Ishikawa (cell line): ENCODE results near the gene KCNK15.

ENCODE experiments used
- CEBPB ChIP-seq: IDR thresholded peaks from 2 replicates; pipeline ENCODE4 v1.6.1; 2012
- CREB1 ChIP-seq: IDR thresholded peaks from 2 replicates; pipeline ENCODE4 v1.6.1; 2012; ENCODE audit warnings: low read depth
- EGR1 ChIP-seq: IDR thresholded peaks from 2 replicates; pipeline ENCODE4 v1.6.1; 2012
- EP300 ChIP-seq: IDR thresholded peaks from 2 replicates; pipeline ENCODE4 v1.6.1; 2012; ENCODE audit warnings: borderline replicate concordance
- FOXM1 ChIP-seq: IDR thresholded peaks from 2 replicates; pipeline ENCODE4 v1.6.1; 2012; ENCODE audit warnings: low read depth, borderline replicate concordance
- MAX ChIP-seq: IDR thresholded peaks from 2 replicates; pipeline ENCODE4 v1.6.1; 2012
- NFIC ChIP-seq: IDR thresholded peaks from 2 replicates; pipeline ENCODE4 v1.6.1; 2012
- RAD21 ChIP-seq: IDR thresholded peaks from 2 replicates; pipeline ENCODE4 v1.6.1; 2012; ENCODE audit warnings: low read depth
- TAF1 ChIP-seq: IDR thresholded peaks from 2 replicates; pipeline ENCODE4 v1.6.1; 2012; ENCODE audit warnings: low read depth, mild to moderate bottlenecking
- TCF12 ChIP-seq: IDR thresholded peaks from 2 replicates; pipeline ENCODE4 v1.6.1; 2012; ENCODE audit warnings: low read depth
- TEAD4 ChIP-seq: IDR thresholded peaks from 2 replicates; pipeline ENCODE4 v1.6.1; 2012
- USF1 ChIP-seq: IDR thresholded peaks from 2 replicates; pipeline ENCODE4 v1.6.1; 2012
- YY1 ChIP-seq: IDR thresholded peaks from 2 replicates; pipeline ENCODE4 v1.6.1; 2012; ENCODE audit warnings: low read depth
- ZBTB7A ChIP-seq: IDR thresholded peaks from 2 replicates; pipeline ENCODE4 v1.6.1; 2012; ENCODE audit warnings: low read depth
- TF ChIP-seq, protein P1 (sequence below): IDR thresholded peaks from 2 replicates; pipeline ENCODE4 v1.6.1; 2012; ENCODE audit warnings: low read depth, mild to moderate bottlenecking

Gene KCNK15

DNA sequence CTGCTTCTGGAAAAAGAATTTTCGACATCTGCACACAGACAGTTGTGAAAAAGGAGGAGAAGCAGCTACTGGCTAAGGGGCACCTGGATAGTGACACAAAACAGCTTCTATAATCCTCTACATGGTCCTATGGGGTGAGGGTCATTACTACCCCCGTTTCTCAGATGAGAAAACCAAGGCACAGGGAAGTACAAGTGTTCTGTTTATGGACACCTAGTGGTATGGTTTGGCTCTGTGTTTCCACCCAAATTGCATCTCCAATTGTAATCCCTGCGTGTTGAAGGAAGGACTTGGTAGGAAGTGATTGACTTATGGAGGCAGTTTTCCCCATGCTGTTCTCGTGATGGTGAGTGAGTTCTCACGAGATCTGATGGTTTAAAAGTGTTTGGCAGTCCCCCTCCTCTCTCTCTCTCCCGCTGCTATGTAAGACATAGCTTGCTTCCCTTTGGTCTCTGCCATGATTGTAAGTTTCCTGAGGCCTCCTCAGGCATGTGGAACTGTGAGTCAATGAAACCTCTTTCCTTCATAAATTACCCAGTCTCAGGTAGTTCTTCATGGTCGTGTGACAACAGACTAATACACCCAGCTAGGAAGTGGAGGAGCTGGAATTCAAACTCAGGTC is 2.5 kb upstream of the KCNK15 start:
- TF ChIP-seq CREB1 (no peak), USF1 (no peak), TAF1 (no peak), TCF12 (no peak), EP300 (no peak), EGR1 (no peak), CEBPB (no peak), MAX (no peak), FOXM1 (no peak), RAD21 (no peak)
- TF ChIP-seq, protein P1, sequence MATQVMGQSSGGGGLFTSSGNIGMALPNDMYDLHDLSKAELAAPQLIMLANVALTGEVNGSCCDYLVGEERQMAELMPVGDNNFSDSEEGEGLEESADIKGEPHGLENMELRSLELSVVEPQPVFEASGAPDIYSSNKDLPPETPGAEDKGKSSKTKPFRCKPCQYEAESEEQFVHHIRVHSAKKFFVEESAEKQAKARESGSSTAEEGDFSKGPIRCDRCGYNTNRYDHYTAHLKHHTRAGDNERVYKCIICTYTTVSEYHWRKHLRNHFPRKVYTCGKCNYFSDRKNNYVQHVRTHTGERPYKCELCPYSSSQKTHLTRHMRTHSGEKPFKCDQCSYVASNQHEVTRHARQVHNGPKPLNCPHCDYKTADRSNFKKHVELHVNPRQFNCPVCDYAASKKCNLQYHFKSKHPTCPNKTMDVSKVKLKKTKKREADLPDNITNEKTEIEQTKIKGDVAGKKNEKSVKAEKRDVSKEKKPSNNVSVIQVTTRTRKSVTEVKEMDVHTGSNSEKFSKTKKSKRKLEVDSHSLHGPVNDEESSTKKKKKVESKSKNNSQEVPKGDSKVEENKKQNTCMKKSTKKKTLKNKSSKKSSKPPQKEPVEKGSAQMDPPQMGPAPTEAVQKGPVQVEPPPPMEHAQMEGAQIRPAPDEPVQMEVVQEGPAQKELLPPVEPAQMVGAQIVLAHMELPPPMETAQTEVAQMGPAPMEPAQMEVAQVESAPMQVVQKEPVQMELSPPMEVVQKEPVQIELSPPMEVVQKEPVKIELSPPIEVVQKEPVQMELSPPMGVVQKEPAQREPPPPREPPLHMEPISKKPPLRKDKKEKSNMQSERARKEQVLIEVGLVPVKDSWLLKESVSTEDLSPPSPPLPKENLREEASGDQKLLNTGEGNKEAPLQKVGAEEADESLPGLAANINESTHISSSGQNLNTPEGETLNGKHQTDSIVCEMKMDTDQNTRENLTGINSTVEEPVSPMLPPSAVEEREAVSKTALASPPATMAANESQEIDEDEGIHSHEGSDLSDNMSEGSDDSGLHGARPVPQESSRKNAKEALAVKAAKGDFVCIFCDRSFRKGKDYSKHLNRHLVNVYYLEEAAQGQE = no peak

GRCh38 chr20:44743916-44744655 is 1.6 kb upstream of the KCNK15 start:
- TF ChIP-seq ZBTB7A (no peak), EGR1 (no peak), FOXM1 (no peak), TAF1 (no peak), CEBPB (no peak), NFIC (no peak), TEAD4 (no peak)

- no peak for TF ChIP-seq USF1
- no peak for TF ChIP-seq ZBTB7A
- TF ChIP-seq TAF1 = no peak
- TF ChIP-seq CEBPB = no peak
- TF ChIP-seq MAX = no peak
- no peak for TF ChIP-seq TCF12
- TF ChIP-seq RAD21 = no peak
- no peak for TF ChIP-seq FOXM1
- no peak for TF ChIP-seq EP300
- TF ChIP-seq YY1 = no peak
- TF ChIP-seq TEAD4 = no peak
Measured at GRCh38 chr20:44745122-44745597, 505 bp upstream of the KCNK15 start.

DNA sequence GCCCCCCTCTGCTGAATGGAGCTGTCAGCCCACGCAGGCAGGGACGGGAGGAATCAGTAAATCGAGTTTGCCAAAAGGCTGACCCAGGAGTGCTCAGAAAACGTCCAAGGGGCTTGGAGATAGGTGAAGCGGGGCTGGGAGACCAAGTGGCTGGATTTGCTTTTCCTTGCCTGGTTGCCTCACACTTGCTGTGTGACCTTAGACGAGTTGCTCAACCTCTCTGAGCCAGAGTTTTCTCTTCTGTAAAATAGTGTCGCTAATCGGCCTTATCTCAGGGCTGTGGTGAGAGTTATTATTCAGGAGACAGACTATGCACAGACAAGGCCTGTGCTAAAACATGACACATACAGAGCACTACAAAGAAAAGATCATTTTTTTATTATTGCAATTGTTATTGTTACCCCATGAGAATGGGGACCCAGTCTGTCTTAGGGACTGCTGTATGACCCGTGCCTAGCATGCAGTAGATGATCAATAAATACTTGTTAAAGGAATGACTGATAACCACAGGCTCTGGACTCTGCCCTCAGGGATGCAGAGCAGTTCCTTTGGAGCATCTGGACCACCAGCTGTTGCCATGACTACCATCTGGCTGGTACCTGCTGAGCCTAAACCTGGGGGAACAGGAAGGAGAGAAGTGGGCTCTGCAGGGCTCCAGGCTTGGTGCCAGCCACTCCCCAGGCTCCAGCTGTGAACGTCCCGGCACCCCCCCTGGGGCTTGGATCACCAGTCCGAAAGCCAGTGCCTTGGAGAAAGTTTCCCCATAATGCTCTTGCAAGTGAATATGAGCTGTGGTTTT is 901 bp downstream of the KCNK15 start:
- TF ChIP-seq NFIC (peak; percentile 97), RAD21 (no peak), EGR1 (no peak), TCF12 (peak; percentile 97), ZBTB7A (no peak), USF1 (no peak), EP300 (peak; percentile 92), TAF1 (no peak), FOXM1 (peak; percentile 75; the same call in 1 of the 2 replicates), MAX (no peak), YY1 (no peak), CREB1 (no peak), TEAD4 (no peak; the same call in 1 of the 2 replicates), CEBPB (no peak)
- TF ChIP-seq, protein P1 = 0 out of 2 replicates have a peak, but pooled peaks have one; percentile 7
